GM21390 (cell line): ENCODE results near the gene TBX3.

Experiments
- ATAC-seq: cut with Tn5 transposase; IDR thresholded peaks from one replicate; pipeline ENCODE4 v1.9.1; 2021; ENCODE audit not compliant: unreplicated experiment

The TBX3 gene

GRCh38 chr12:114631242-114631641 is 52.7 kb downstream of the TBX3 start:
- no peak for ATAC-seq

GRCh38 chr12:114628199-114628598 is 55.8 kb downstream of the TBX3 start:
- ATAC-seq, result no peak

DNA sequence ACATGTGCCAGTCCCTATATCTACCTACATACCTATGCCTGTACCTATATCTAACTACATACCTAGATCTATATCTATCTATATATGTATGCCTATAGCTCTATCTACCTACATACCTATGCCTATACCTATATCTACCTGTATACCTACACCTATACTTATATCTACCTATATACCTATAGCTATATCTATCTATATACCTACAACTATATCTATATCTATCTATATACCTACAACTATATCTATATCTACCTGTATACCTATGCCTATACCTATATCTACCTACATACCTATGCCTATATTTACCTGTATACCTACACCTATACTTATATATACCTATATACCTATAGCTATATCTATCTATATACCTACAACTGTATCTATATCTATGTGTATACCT is 56.6 kb downstream of the TBX3 start:
- no peak for ATAC-seq

- ATAC-seq, result no peak
Measured at GRCh38 chr12:114625294-114625851, 58.6 kb downstream of the TBX3 start.

GRCh38 chr12:114623737-114624136 is 60.2 kb downstream of the TBX3 start:
- ATAC-seq, result no peak
